NOMO-1 treated with DMSO at 0.1 percent for 48 hours (cell line): ENCODE data around the gene THRB.

Source experiments
- DNase-seq: peaks from one replicate; lab custom pipeline; 2025; ENCODE audit not compliant: unreplicated experiment; lab: John Stamatoyannopoulos, UW

THRB gene

GRCh38 chr3:24155276-24155675, 339.4 kb downstream of the THRB start:
- DNase-seq = no peak

GRCh38 chr3:24154781-24155180, 339.9 kb downstream of the THRB start:
- no peak for DNase-seq

GRCh38 chr3:24154013-24154695, 340.5 kb downstream of the THRB start:
- DNase-seq = no peak

GRCh38 chr3:24151594-24151993, 343.1 kb downstream of the THRB start:
- no peak for DNase-seq

- DNase-seq = no peak
These were observed 345.6 kb downstream of the THRB start for GRCh38 chr3:24149032-24149431.

- no peak for DNase-seq
These were observed 348.4 kb downstream of the THRB start for GRCh38 chr3:24145981-24146822.

- no peak for DNase-seq
These were observed 349.2 kb downstream of the THRB start for GRCh38 chr3:24145481-24145880.

GRCh38 chr3:24142127-24142526, 352.5 kb downstream of the THRB start:
- no peak for DNase-seq

GRCh38 chr3:24141548-24141947, 353.1 kb downstream of the THRB start:
- no peak for DNase-seq

- no peak for DNase-seq
These were observed 354.9 kb downstream of the THRB start for GRCh38 chr3:24139463-24140412.

- no peak for DNase-seq
These were observed 355.8 kb downstream of the THRB start for GRCh38 chr3:24138876-24139256.

GRCh38 chr3:24137958-24138875, 356.4 kb downstream of the THRB start:
- DNase-seq = no peak

- DNase-seq = no peak
These were observed 357.3 kb downstream of the THRB start for GRCh38 chr3:24137334-24137733.

- no peak for DNase-seq
These were observed 357.9 kb downstream of the THRB start for GRCh38 chr3:24136624-24137310.

- no peak for DNase-seq
These were observed 359.4 kb downstream of the THRB start for GRCh38 chr3:24135280-24135679.

GRCh38 chr3:24133942-24134341, 360.7 kb downstream of the THRB start:
- no peak for DNase-seq

- no peak for DNase-seq
These were observed 361.2 kb downstream of the THRB start for GRCh38 chr3:24133436-24133835.

- no peak for DNase-seq
These were observed 365.1 kb downstream of the THRB start for GRCh38 chr3:24129549-24129948.

GRCh38 chr3:24128199-24129005, 366.2 kb downstream of the THRB start:
- no peak for DNase-seq
